SK-N-DZ (cell line): ENCODE measurements around the gene SPON1.
A peak's percentile ranks its signal among the peaks of the same experiment; 100 is the strongest.

Experiments used
- DNase-seq: peaks from one replicate; pipeline ENCODE4 v3.0.0-alpha.2; 2015; ENCODE audit warnings: low spot score

SPON1 gene

DNA sequence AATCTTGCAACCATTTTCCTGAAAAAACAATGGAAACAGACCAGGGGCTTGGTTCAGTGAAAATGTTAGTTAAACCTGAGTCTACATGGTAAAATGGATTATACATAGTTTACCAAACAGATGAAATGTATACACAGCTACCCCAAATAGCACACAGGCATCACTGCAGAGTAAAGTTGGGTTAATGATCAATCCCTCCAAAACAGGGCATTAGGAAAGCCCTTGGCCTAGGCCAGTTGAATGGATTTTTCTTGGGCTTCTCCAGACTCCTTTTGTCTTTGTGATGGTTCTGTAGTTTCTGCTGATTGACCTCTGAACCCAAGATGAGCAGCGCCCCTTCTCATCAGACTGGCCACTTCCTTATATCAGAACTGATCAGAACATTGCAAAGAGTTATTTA lies 222.9 kb downstream of the SPON1 start:
- DNase-seq = no peak

GRCh38 chr11:14186046-14186775 lies 223.7 kb downstream of the SPON1 start:
- no peak for DNase-seq

- DNase-seq = no peak
Measured at GRCh38 chr11:14189874-14190273, 227.4 kb downstream of the SPON1 start.

DNA sequence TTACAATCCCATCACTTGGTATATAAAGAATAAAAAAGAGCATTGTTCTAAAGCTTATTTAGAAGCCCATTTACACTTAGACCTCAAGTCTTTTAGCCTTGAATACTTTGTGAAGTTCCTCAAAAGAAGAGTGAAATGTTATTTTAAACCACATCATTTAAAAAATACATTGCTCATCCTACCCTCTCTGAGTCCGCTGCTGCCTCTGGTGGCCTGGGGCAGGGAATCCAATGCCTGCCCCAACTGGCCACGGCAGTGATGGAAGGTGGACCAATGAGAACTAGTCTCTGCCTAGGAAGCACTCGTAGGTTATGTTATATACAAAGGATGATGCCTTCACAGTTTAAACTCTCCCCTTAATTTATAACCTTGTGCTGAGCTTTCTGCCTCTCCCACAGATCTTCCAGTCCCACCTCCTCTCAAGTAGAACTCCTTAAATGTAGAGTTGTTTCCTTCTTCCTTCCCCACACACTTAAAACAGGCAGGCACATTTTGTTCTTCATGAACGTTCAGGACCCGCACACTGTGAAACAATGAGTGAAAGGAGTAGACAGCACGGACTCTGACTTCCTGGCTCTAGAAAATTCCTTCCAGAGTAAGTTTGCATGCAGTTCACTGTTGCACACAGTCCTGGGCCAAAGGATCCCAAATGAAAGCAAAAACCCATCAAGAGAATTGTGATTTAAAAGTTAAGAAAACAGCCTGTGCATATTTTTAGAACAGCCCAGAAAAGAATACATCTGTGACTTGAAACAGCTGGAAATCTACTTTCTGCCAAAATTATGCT lies 228.7 kb downstream of the SPON1 start:
- no peak for DNase-seq

DNA sequence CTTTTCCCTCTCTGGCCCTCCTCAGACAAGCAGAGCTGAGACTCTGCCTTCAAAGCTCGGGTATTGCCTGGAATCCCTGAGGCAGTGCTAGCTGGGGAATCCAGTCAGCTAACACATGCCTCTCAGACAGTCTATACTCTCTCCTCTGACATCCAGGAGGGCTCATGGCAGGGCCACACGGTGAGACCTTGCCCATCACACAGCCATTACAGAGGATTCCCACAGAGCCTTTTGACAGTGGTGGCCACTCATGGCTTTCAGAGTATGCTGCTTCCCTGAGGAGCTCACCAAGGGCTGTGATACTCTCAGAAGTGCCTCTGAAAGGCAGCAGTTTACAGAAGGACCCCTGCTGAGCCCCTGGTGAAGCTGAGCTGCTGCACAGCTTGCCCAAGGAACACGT lies 231.1 kb downstream of the SPON1 start:
- no peak for DNase-seq

- DNase-seq = peak; percentile 21
Measured at GRCh38 chr11:14202251-14203196, 240.0 kb downstream of the SPON1 start.

DNA sequence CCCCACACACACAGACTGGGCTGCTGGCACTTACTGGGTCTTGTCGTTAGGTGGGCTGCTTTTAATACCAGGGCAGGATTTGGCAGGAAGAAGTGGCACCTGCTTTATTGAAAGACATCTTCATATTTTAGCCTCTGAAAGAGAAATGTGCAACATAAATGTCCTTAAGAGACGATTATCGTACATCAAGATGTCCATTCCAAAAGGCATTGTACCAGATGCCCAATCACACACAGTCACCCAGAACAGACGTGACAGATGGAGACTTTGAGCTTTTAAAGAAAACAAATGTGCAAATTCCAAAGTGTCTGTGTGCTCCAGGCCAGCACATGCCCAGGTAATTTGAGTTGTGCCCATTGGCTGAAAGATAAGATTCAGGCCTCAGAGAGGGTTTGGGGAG lies 240.8 kb downstream of the SPON1 start:
- no peak for DNase-seq

GRCh38 chr11:14212986-14213385 lies 250.5 kb downstream of the SPON1 start:
- no peak for DNase-seq

- no peak for DNase-seq
Measured at GRCh38 chr11:14218728-14219127, 256.2 kb downstream of the SPON1 start.

DNA sequence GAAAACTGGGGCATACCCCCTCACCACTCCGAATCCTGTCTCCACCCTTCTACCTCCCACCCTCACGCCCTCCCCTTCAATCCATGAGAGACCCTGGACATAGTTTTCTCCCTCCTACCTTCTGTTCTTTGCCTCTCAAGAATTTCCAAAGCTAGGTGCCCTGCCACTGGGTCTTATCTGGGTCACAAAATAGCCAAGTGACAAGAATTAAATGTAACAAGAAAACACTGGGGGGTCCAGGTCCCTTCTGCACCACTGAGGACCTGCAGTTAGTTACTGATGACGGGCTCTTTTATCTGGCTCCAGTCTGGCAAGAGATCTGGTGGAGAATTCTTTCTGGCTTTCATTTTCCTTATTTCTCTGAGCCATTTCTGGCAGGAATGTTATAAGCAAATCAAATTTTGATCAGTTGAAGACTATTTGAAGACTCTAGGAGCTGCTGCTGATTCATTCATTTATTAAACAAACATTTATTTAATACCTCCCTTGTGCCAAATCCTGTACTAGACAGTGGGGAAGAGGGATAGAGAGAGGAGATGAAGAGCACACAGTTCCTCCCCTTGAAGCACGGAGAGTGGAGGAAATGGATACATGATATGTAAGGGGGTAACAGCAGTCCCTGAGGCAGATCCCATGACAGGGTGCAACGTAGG lies 261.2 kb downstream of the SPON1 start:
- no peak for DNase-seq

GRCh38 chr11:14224395-14224794 lies 261.9 kb downstream of the SPON1 start:
- DNase-seq = no peak

DNA sequence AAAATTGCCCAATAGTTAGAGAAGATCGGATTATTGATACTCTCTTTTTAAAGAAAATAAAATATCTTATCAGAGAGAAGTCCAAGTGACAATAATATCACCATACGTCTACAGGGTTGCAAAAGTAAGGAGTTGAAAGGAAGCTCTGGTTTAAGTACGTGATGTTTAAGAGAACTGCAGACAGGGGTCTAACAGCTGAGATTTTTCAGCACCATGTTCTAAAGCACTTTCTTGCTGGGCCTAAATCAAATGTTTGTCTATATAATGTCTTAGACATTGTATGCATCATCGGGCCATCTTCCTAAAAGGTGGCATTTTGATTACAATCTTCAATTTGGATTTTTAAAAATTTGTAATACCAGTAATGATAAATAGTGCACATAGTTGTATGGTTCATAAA lies 263.1 kb downstream of the SPON1 start:
- no peak for DNase-seq

DNA sequence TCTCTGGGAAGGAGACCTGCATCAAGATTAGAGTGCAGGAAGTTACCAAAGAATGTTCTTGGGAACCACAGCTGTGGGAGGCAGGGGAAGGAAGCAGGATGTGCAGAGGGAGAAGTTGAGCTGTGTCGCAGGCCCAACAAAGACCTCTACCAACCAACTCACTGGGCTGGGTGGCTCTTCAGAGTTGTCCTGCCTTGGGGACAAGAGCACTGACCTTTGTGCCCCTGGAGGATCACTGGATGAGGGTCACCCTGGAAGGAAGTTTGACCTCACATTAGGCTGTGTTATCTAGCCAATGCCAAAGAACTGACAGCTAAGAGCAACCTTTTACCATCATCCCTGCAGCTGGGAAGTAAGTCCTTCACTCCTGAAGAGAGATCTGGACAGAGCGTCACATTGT lies 265.8 kb downstream of the SPON1 start:
- DNase-seq = no peak

DNA sequence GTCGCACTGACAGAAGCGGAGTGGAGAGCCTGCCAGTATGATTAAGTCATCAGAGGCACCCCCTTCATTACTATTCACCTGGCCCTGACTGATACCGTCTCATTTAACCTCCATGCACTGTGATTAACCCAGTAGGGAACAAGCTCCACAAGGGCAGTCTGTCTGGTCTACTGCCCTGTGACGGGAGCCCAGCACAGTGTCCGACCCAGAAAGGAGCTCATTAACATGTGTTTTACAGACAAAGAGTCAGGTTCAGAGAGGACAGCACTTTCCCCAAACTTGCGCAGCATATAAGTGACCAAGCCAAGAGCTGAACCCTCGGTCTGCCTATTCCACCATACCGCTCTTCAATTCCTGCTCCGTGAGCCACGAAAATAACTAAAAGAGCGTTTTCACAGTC lies 266.9 kb downstream of the SPON1 start:
- no peak for DNase-seq

- no peak for DNase-seq
Measured at GRCh38 chr11:14230407-14230806, 267.9 kb downstream of the SPON1 start.

DNA sequence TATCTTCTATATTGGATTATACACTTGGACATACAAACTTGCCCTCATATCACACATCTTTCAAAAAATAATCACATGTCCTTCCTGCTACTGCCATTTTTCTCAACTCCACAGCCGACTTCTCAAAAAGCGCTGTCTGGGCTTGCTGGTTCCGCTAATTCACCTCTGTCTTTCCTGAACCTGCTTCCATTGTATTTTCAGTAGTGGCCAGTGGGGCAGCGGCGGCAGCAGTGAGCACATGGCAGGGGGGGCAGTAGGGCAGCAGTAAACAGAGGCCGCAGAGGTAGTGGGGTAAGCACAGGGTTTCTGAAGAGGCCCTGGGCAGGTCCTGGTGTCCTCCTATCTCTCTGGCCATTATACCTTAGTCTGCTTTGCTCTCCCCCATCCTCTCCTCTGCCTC lies 270.1 kb downstream of the SPON1 start:
- no peak for DNase-seq

- no peak for DNase-seq
Measured at GRCh38 chr11:14234446-14234845, 271.9 kb downstream of the SPON1 start.

DNA sequence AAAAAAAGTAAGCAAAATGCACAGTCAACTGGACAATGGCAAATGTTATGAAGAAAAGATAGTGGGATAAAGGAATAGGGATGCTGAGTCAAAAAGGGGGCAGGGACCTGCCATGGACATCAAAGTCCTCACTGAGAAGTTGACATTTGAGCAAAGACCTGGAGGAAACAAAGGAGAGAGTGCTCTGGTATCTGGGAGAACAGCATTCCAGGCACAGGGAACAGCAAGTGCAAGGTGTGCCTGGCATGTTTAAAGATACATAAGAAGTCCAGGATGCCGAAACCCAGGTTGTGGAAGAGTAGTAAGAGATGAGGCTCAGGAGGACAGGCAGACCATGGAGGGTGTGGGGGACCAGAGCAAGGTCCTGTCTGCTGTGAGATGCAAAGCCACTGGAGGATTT lies 273.2 kb downstream of the SPON1 start:
- DNase-seq = no peak

GRCh38 chr11:14237444-14237961 lies 275.0 kb downstream of the SPON1 start:
- DNase-seq = no peak

GRCh38 chr11:14240221-14240620 lies 277.7 kb downstream of the SPON1 start:
- DNase-seq = no peak

- DNase-seq = no peak
Measured at GRCh38 chr11:14240951-14241350, 278.4 kb downstream of the SPON1 start.
